ENCODE data around the gene CRYL1. TPM values are rescaled to one million over a fixed set of nuclear protein-coding genes. Genes with fewer than 3 reads are reported as not detected.

CRYL1 gene
- polyA plus RNA-seq, 1 donor from 2014 or later = 10.6 TPM

DNA sequence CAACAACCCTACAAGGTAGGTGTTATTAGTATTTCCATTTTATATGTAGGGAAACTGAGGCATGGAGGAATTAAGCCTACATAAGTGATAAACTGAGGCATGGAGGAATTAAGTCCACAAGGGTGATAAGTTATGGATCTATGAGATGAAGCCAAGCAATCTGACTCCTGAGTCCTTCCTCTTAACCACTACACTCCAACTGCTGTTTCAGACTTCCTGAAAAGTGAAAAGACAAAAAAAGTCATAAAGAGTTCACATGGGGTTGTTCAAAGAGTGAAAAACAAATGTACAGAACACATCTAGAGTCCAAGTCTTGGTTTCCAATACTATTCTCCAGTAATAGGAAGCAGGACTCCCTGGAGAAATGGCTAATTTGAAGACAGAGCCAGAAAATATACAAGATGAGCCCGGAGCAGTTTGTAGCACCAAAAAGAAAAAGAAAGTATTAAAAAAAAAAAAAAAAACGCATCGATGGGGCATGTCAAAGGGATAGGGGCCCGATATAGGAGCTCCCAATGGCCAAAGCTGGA, 12.1 kb downstream of the CRYL1 start:
- H4K20me1 ChIP-seq (ENCODE audit: insufficient read depth) = no peaks in the 10 kb centered on the region
- no peak overlapping the region for H2AFZ ChIP-seq (ENCODE audit: low read depth, low read length)
- TF ChIP-seq MXI1 (conservative IDR thresholded peaks at IDR 0.05; ENCODE audit: poor library complexity, severe bottlenecking) = no peak
- TF ChIP-seq EZH2 (IDR thresholded peaks at IDR 0.05; ENCODE audit: borderline replicate concordance, insufficient read depth, low read length, poor library complexity, severe bottlenecking) = no peak
- no peak for TF ChIP-seq POLR2AphosphoS5 (IDR thresholded peaks at IDR 0.05)
- TF ChIP-seq SMC3 (conservative IDR thresholded peaks at IDR 0.05; ENCODE audit: poor library complexity) = no peak
- no peak for TF ChIP-seq RAD21 (conservative IDR thresholded peaks at IDR 0.05)
- TF ChIP-seq CTCF (IDR thresholded peaks at IDR 0.05; ENCODE audit: poor library complexity, severe bottlenecking) = no peak
- no peak for TF ChIP-seq TAF1 (IDR thresholded peaks at IDR 0.05; ENCODE audit: low read depth)
- TF ChIP-seq, protein P1, sequence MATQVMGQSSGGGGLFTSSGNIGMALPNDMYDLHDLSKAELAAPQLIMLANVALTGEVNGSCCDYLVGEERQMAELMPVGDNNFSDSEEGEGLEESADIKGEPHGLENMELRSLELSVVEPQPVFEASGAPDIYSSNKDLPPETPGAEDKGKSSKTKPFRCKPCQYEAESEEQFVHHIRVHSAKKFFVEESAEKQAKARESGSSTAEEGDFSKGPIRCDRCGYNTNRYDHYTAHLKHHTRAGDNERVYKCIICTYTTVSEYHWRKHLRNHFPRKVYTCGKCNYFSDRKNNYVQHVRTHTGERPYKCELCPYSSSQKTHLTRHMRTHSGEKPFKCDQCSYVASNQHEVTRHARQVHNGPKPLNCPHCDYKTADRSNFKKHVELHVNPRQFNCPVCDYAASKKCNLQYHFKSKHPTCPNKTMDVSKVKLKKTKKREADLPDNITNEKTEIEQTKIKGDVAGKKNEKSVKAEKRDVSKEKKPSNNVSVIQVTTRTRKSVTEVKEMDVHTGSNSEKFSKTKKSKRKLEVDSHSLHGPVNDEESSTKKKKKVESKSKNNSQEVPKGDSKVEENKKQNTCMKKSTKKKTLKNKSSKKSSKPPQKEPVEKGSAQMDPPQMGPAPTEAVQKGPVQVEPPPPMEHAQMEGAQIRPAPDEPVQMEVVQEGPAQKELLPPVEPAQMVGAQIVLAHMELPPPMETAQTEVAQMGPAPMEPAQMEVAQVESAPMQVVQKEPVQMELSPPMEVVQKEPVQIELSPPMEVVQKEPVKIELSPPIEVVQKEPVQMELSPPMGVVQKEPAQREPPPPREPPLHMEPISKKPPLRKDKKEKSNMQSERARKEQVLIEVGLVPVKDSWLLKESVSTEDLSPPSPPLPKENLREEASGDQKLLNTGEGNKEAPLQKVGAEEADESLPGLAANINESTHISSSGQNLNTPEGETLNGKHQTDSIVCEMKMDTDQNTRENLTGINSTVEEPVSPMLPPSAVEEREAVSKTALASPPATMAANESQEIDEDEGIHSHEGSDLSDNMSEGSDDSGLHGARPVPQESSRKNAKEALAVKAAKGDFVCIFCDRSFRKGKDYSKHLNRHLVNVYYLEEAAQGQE (IDR thresholded peaks at IDR 0.05; ENCODE audit: borderline replicate concordance) = no peak
- TF ChIP-seq EP300 (conservative IDR thresholded peaks at IDR 0.05; ENCODE audit: poor library complexity, severe bottlenecking) = no peak
- H3K4me2 ChIP-seq (ENCODE audit: low read length) = no peak overlapping the region
- no peak overlapping the region for H3K27ac ChIP-seq (ENCODE audit: low read length)
- no peaks in the 10 kb centered on the region for H3F3A ChIP-seq (ENCODE audit: insufficient read depth, low read length, poor library complexity, severe bottlenecking)
- no peaks in the 10 kb centered on the region for H3K9me3 ChIP-seq (ENCODE audit: low read length)
- H3K36me3 ChIP-seq (ENCODE audit: insufficient read depth, low read length) = no peaks in the 10 kb centered on the region
- H3K9me2 ChIP-seq (ENCODE audit: insufficient read depth, low read length) = no peaks in the 10 kb centered on the region
- no peaks in the 10 kb centered on the region for H3K27me3 ChIP-seq (ENCODE audit: insufficient read depth, low read depth, low read length)
- H3K4me3 ChIP-seq (ENCODE audit: low read length) = no peak overlapping the region
- H3K79me2 ChIP-seq (replicated peaks; ENCODE audit: insufficient read depth, low read length) = no peaks in the 10 kb centered on the region
- no peak overlapping the region for H3K9ac ChIP-seq (ENCODE audit: low read length)

- TF ChIP-seq CTCF (IDR thresholded peaks at IDR 0.05; ENCODE audit: poor library complexity, severe bottlenecking) = no peak
- no peak for TF ChIP-seq POLR2AphosphoS5 (IDR thresholded peaks at IDR 0.05)
- TF ChIP-seq, protein P1 (IDR thresholded peaks at IDR 0.05; ENCODE audit: borderline replicate concordance) = no peak
- no peak for TF ChIP-seq RAD21 (conservative IDR thresholded peaks at IDR 0.05)
- TF ChIP-seq MXI1 (conservative IDR thresholded peaks at IDR 0.05; ENCODE audit: poor library complexity, severe bottlenecking) = no peak
- TF ChIP-seq EZH2 (IDR thresholded peaks at IDR 0.05; ENCODE audit: borderline replicate concordance, insufficient read depth, low read length, poor library complexity, severe bottlenecking) = no peak
- no peak for TF ChIP-seq SMC3 (conservative IDR thresholded peaks at IDR 0.05; ENCODE audit: poor library complexity)
- TF ChIP-seq TAF1 (IDR thresholded peaks at IDR 0.05; ENCODE audit: low read depth) = no peak
- TF ChIP-seq EP300 (conservative IDR thresholded peaks at IDR 0.05; ENCODE audit: poor library complexity, severe bottlenecking) = no peak
- no peaks in the 10 kb centered on the region for H3K79me2 ChIP-seq (replicated peaks; ENCODE audit: insufficient read depth, low read length)
- no peak overlapping the region for H3K4me3 ChIP-seq (ENCODE audit: low read length)
- no peaks in the 10 kb centered on the region for H3K9me3 ChIP-seq (ENCODE audit: low read length)
- H3F3A ChIP-seq (ENCODE audit: insufficient read depth, low read length, poor library complexity, severe bottlenecking) = no peaks in the 10 kb centered on the region
- H4K20me1 ChIP-seq (ENCODE audit: insufficient read depth) = no peaks in the 10 kb centered on the region
- H3K36me3 ChIP-seq (ENCODE audit: insufficient read depth, low read length) = no peaks in the 10 kb centered on the region
- no peak overlapping the region for H3K9ac ChIP-seq (ENCODE audit: low read length)
- no peak overlapping the region for H3K4me2 ChIP-seq (ENCODE audit: low read length)
- H3K9me2 ChIP-seq (ENCODE audit: insufficient read depth, low read length) = no peaks in the 10 kb centered on the region
- no peak overlapping the region for H3K27ac ChIP-seq (ENCODE audit: low read length)
- no peak overlapping the region for H2AFZ ChIP-seq (ENCODE audit: low read depth, low read length)
- no peaks in the 10 kb centered on the region for H3K27me3 ChIP-seq (ENCODE audit: insufficient read depth, low read depth, low read length)
Measured at GRCh38 chr13:20512042-20512683, 13.5 kb downstream of the CRYL1 start.

Data from neural cell (in vitro differentiated cells).